Mesothelial cell of epicardium (in vitro differentiated cells): ENCODE results near the gene STRIP2. TPM values are rescaled to one million over a fixed set of nuclear protein-coding genes. Genes with fewer than 3 reads are reported as not detected.

Experiments used
- DNase-seq, 2 experiments: peaks; one replicate each; pipeline ENCODE4 v3.0.0; 2021; ENCODE audit warnings: low spot score in 2 of 2; ENCODE audit not compliant: unreplicated experiment in 2 of 2
- H3K27ac Mint-ChIP-seq: 2 replicates; pipeline ENCODE4 v1.8.0; 2021; ENCODE audit warnings: mixed read lengths
- H3K27me3 Mint-ChIP-seq: 2 replicates; pipeline ENCODE4 v1.8.0; 2021; ENCODE audit warnings: low read depth, mixed read lengths
- H3K36me3 Mint-ChIP-seq: 2 replicates; pipeline ENCODE4 v1.8.0; 2021; ENCODE audit warnings: mixed read lengths
- H3K4me1 Mint-ChIP-seq: 2 replicates; pipeline ENCODE4 v1.8.0; 2021; ENCODE audit warnings: mixed read lengths
- H3K4me3 Mint-ChIP-seq: 2 replicates; pipeline ENCODE4 v1.8.0; 2021; ENCODE audit warnings: mild to moderate bottlenecking, moderate library complexity, mixed read lengths
- H3K9me3 Mint-ChIP-seq: 2 replicates; pipeline ENCODE4 v1.8.0; 2021; ENCODE audit warnings: mixed read lengths
- CTCF ChIP-seq: fragments of 200-600 bp; sonication (generic); IDR thresholded peaks from one replicate; pipeline ENCODE4 v1.5.0; 2021; ENCODE audit warnings: antibody characterized with exemption; ENCODE audit not compliant: unreplicated experiment
- total RNA-seq: library from RNA; stranded (reverse); gene quantifications from 3 replicates; pipeline ENCODE4 v1.2.1, GENCODE V29; 2021

The STRIP2 gene
- total RNA-seq, 1 donor from 2014 or later: 1.8 TPM

- peaks cover 2% of the 10 kb centered on the region for H3K27me3 Mint-ChIP-seq
- H3K9me3 Mint-ChIP-seq: no peaks in the 10 kb centered on the region
- DNase-seq: no peak
- H3K4me3 Mint-ChIP-seq: no peak overlapping the region
- H3K27ac Mint-ChIP-seq: no peak overlapping the region
- H3K4me1 Mint-ChIP-seq: peaks cover 4% of the 10 kb centered on the region
- TF ChIP-seq CTCF: no peak
- H3K36me3 Mint-ChIP-seq: no peaks in the 10 kb centered on the region
Observed at GRCh38 chr7:129494041-129494440, 59.8 kb downstream of the STRIP2 start.

GRCh38 chr7:129495987-129496386 lies 61.8 kb downstream of the STRIP2 start:
- peaks cover 10% of the 10 kb centered on the region for H3K27me3 Mint-ChIP-seq

GRCh38 chr7:129496653-129497052 lies 62.4 kb downstream of the STRIP2 start:
- DNase-seq: no peak
- no peaks in the 10 kb centered on the region for H3K9me3 Mint-ChIP-seq
- TF ChIP-seq CTCF: no peak
- no peak overlapping the region for H3K4me3 Mint-ChIP-seq
- H3K27me3 Mint-ChIP-seq: peaks cover 16% of the 10 kb centered on the region
- no peak overlapping the region for H3K27ac Mint-ChIP-seq
- peaks cover 9% of the 10 kb centered on the region for H3K4me1 Mint-ChIP-seq
- no peaks in the 10 kb centered on the region for H3K36me3 Mint-ChIP-seq

More at GRCh38 chr7:129495987-129496386, 61.8 kb downstream of the STRIP2 start:
- TF ChIP-seq CTCF: no peak
- H3K9me3 Mint-ChIP-seq: no peaks in the 10 kb centered on the region
- no peak overlapping the region for H3K27ac Mint-ChIP-seq
- H3K36me3 Mint-ChIP-seq: no peaks in the 10 kb centered on the region
- DNase-seq: no peak
- peaks cover 4% of the 10 kb centered on the region for H3K4me1 Mint-ChIP-seq
- no peak overlapping the region for H3K4me3 Mint-ChIP-seq

GRCh38 chr7:129497156-129497555 lies 62.9 kb downstream of the STRIP2 start:
- Mint-ChIP-seq H3K4me3 (no peak overlapping the region), H3K36me3 (no peaks in the 10 kb centered on the region), H3K27me3 (peaks cover 19% of the 10 kb centered on the region), H3K9me3 (no peaks in the 10 kb centered on the region), H3K4me1 (peaks cover 9% of the 10 kb centered on the region), H3K27ac (no peak overlapping the region)
- no peak for TF ChIP-seq CTCF
- no peak for DNase-seq

- Mint-ChIP-seq H3K27ac (no peak overlapping the region), H3K9me3 (no peaks in the 10 kb centered on the region), H3K36me3 (no peaks in the 10 kb centered on the region), H3K27me3 (peaks cover 21% of the 10 kb centered on the region), H3K4me3 (no peak overlapping the region), H3K4me1 (peaks cover 11% of the 10 kb centered on the region)
- no peak for DNase-seq
- TF ChIP-seq CTCF: no peak
Observed at GRCh38 chr7:129498021-129498420, 63.8 kb downstream of the STRIP2 start.

- Mint-ChIP-seq H3K4me1 (peaks cover 15% of the 10 kb centered on the region), H3K4me3 (peak overlapping the region; percentile 14), H3K27me3 (peaks cover 36% of the 10 kb centered on the region), H3K36me3 (no peaks in the 10 kb centered on the region), H3K9me3 (no peaks in the 10 kb centered on the region), H3K27ac (no peak overlapping the region)
- no peak for TF ChIP-seq CTCF
- no peak for DNase-seq
Observed at GRCh38 chr7:129499999-129500398, 65.8 kb downstream of the STRIP2 start.
